Neural progenitor cell (in vitro differentiated cells): Measurements from ENCODE around the gene TCF4. TPM values are rescaled to one million over a fixed set of nuclear protein-coding genes. Genes with fewer than 3 reads are reported as not detected.

Source experiments
- DNase-seq: peaks from one replicate; pipeline ENCODE4 v3.0.0-alpha.2; 2016; ENCODE audit warnings: low spot score
- H2AFZ ChIP-seq: fragments of 200-600 bp; sonication (generic); replicated peaks from 2 replicates; pipeline ENCODE4 v1.6.1; 2016; ENCODE audit warnings: antibody characterized with exemption
- H3F3A ChIP-seq: fragments of 200-600 bp; sonication (generic); 2 replicates; pipeline ENCODE4 v1.6.1; 2016; ENCODE audit warnings: antibody characterized with exemption, low read depth
- H3K27ac ChIP-seq: fragments of 200-600 bp; sonication (generic); 2 replicates; pipeline ENCODE4 v1.5.1; 2016; ENCODE audit warnings: mild to moderate bottlenecking
- H3K27me3 ChIP-seq: fragments of 200-600 bp; sonication (generic); 2 replicates; pipeline ENCODE4 v1.6.1; 2016; ENCODE audit warnings: mild to moderate bottlenecking, moderate library complexity
- H3K36me3 ChIP-seq: fragments of 200-600 bp; sonication (generic); 2 replicates; pipeline ENCODE4 v1.5.1; 2016
- H3K4me1 ChIP-seq: fragments of 200-600 bp; sonication (generic); 2 replicates; pipeline ENCODE4 v1.6.1; 2016; ENCODE audit warnings: mixed run types
- H3K4me2 ChIP-seq: fragments of 200-600 bp; sonication (generic); 2 replicates; pipeline ENCODE4 v1.6.1; 2016
- H3K4me3 ChIP-seq: fragments of 200-600 bp; sonication (generic); 2 replicates; pipeline ENCODE4 v1.5.1; 2016
- H3K79me2 ChIP-seq: fragments of 200-600 bp; sonication (generic); 2 replicates; pipeline ENCODE4 v1.6.1; 2016; ENCODE audit warnings: low read depth
- H3K9ac ChIP-seq: fragments of 200-600 bp; sonication (generic); 2 replicates; pipeline ENCODE4 v1.6.1; 2016
- H3K9me3 ChIP-seq: fragments of 200-600 bp; sonication (generic); 2 replicates; pipeline ENCODE4 v1.5.1; 2016; ENCODE audit warnings: low read depth
- H4K20me1 ChIP-seq: fragments of 200-600 bp; sonication (generic); 2 replicates; pipeline ENCODE4 v1.6.1; 2016; ENCODE audit warnings: low read depth
- H3K27ac Mint-ChIP-seq: 3 replicates; pipeline ENCODE4 v1.8.0; 2021; ENCODE audit warnings: mixed read lengths
- H3K27me3 Mint-ChIP-seq: 2 replicates; pipeline ENCODE4 v1.8.0; 2022; ENCODE audit warnings: low read depth, mild to moderate bottlenecking, inconsistent platforms, moderate library complexity, mixed read lengths; ENCODE audit not compliant: insufficient read depth
- H3K36me3 Mint-ChIP-seq: 3 replicates; pipeline ENCODE4 v1.8.0; 2021; ENCODE audit warnings: mixed read lengths
- H3K4me1 Mint-ChIP-seq: 3 replicates; pipeline ENCODE4 v1.8.0; 2021; ENCODE audit warnings: mixed read lengths
- H3K4me3 Mint-ChIP-seq: 3 replicates; pipeline ENCODE4 v1.8.0; 2021; ENCODE audit warnings: mild to moderate bottlenecking, moderate library complexity, mixed read lengths
- H3K9me3 Mint-ChIP-seq: 3 replicates; pipeline ENCODE4 v1.8.0; 2020; ENCODE audit warnings: mixed read lengths
- EZH2 ChIP-seq: fragments of 200-600 bp; sonication (generic); IDR thresholded peaks from 2 replicates; pipeline ENCODE4 v1.6.1; 2017; ENCODE audit warnings: antibody characterized with exemption, mild to moderate bottlenecking, moderate library complexity
- EZH2phosphoT487 ChIP-seq: fragments of 200-600 bp; sonication (generic); IDR thresholded peaks from 2 replicates; pipeline ENCODE4 v1.6.1; 2017; ENCODE audit warnings: antibody characterized with exemption
- total RNA-seq: library from RNA; depleted of rRNA; stranded (reverse); fragments of >200 nt; gene quantifications from 2 replicates; pipeline ENCODE4 v1.2.3, GENCODE V29; 2015; ENCODE audit warnings: low replicate concordance
- TF ChIP-seq, protein P1 (sequence below): fragments of 200-600 bp; sonication (generic); IDR thresholded peaks from 2 replicates; pipeline ENCODE4 v1.5.1; 2017; ENCODE audit warnings: antibody characterized with exemption, mild to moderate bottlenecking

The TCF4 gene
- total RNA-seq, 1 donor from 2014 or later: 161 TPM

DNA sequence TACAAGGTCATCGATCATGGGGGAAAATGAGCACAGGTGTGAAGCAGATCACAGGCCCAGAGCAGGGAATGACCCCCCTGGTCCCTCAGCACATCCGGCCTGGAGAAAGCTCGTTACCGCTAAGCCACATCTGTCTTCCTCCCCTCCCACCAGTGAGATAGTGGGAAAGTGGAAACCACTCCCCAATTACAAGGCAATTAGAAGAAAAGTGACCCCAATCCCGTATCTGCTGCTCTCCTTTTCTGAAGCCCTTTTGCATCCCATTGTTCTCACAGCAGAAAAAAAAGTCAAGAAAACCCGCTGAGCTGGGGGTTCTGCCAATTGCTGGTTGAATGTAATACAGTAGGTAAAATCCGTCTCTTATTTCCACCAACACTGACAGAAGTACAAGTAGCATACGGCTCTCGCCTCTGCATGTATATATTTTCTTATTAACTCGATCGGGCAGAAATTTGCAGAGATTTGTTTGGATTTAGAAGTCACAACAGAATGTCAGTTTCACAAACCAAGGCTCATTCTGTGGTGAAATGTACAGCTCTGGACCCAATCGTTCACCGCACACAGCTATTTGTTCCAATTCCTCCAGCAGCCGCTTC lies 287.0 kb downstream of the TCF4 start:
- Histone ChIP-seq H3K27ac (no peak overlapping the region), H3K79me2 (peaks cover 88% of the 10 kb centered on the region), H3K4me2 (peak overlapping the region; percentile 74), H3K9me3 (no peaks in the 10 kb centered on the region), H3K36me3 (no peaks in the 10 kb centered on the region), H3K9ac (no peak overlapping the region), H3K4me3 (no peak overlapping the region), H2AFZ (no peak overlapping the region), H3K4me1 (peaks cover 42% of the 10 kb centered on the region), H3K27me3 (no peaks in the 10 kb centered on the region), H3F3A (peaks cover 17% of the 10 kb centered on the region), H4K20me1 (peaks cover 80% of the 10 kb centered on the region)
- peaks cover 4% of the 10 kb centered on the region for H3K27me3 Mint-ChIP-seq
- H3K27ac Mint-ChIP-seq: no peak overlapping the region
- TF ChIP-seq, protein P1, sequence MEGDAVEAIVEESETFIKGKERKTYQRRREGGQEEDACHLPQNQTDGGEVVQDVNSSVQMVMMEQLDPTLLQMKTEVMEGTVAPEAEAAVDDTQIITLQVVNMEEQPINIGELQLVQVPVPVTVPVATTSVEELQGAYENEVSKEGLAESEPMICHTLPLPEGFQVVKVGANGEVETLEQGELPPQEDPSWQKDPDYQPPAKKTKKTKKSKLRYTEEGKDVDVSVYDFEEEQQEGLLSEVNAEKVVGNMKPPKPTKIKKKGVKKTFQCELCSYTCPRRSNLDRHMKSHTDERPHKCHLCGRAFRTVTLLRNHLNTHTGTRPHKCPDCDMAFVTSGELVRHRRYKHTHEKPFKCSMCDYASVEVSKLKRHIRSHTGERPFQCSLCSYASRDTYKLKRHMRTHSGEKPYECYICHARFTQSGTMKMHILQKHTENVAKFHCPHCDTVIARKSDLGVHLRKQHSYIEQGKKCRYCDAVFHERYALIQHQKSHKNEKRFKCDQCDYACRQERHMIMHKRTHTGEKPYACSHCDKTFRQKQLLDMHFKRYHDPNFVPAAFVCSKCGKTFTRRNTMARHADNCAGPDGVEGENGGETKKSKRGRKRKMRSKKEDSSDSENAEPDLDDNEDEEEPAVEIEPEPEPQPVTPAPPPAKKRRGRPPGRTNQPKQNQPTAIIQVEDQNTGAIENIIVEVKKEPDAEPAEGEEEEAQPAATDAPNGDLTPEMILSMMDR: no peak
- no peak for TF ChIP-seq EZH2phosphoT487
- no peak for TF ChIP-seq EZH2
- H3K36me3 Mint-ChIP-seq: peaks cover 7% of the 10 kb centered on the region
- peak; percentile 58 for DNase-seq
- peaks cover 38% of the 10 kb centered on the region for H3K4me1 Mint-ChIP-seq
- no peak overlapping the region for H3K4me3 Mint-ChIP-seq
- H3K9me3 Mint-ChIP-seq: no peaks in the 10 kb centered on the region

DNA sequence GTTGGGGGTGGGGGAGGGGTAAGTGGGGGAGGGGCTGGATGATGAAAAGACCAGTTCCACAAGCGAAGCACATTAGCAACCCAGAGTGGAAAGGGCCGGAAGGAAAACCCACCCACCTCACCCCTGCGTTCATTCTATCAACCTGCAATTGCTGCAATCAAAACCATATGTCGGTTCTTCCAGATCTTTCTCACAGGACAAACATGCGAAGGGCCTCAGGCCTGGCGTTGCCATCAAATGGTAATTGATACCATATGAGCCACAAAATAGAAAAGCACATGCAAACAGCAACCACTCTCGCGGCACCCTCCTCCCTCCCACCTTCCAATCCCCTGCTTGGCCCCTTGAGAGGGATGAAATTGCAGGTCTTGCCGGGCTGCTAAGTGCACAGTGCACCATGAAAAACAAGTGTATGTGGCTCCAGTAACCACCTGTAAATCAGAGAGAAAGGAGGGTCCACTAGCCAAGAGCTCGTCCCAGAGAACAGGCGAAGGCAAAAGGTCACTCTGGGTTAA lies 287.5 kb downstream of the TCF4 start:
- Histone ChIP-seq H3K9ac (no peak overlapping the region), H3K27ac (no peak overlapping the region)
- peaks cover 10% of the 10 kb centered on the region for H3K36me3 Mint-ChIP-seq

DNA sequence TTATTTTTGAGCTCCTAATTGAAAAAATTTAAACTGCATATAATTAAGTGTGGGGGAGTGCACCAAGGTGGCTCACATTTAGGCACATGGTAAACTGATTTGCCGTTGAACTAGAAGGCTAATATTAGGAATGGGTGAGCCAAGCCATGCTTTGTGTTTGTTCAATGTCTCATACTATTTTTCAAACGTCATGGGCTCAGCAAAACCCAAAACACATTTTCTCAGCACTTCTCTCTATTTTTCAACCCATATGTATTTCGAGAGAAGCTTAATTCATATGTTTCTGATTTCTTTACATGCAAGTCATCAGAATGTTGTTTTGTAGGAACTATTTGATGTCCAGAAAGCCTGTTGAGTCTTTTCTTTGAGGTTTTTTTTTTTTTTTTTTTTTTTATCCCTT lies 291.2 kb downstream of the TCF4 start:
- Mint-ChIP-seq H3K36me3 (peaks cover 20% of the 10 kb centered on the region), H3K9me3 (no peaks in the 10 kb centered on the region), H3K27me3 (peaks cover 4% of the 10 kb centered on the region), H3K4me3 (no peak overlapping the region), H3K27ac (no peak overlapping the region), H3K4me1 (peaks cover 33% of the 10 kb centered on the region)
- Histone ChIP-seq H2AFZ (no peak overlapping the region), H3K79me2 (peaks cover 73% of the 10 kb centered on the region), H3K9ac (no peak overlapping the region), H3K27me3 (no peaks in the 10 kb centered on the region), H3K4me2 (no peak overlapping the region), H3K4me1 (peaks cover 30% of the 10 kb centered on the region), H3F3A (peaks cover 7% of the 10 kb centered on the region), H4K20me1 (peaks cover 58% of the 10 kb centered on the region), H3K36me3 (no peaks in the 10 kb centered on the region), H3K9me3 (no peaks in the 10 kb centered on the region), H3K27ac (no peak overlapping the region), H3K4me3 (no peak overlapping the region)
- TF ChIP-seq EZH2 (no peak), EZH2phosphoT487 (no peak)
- TF ChIP-seq, protein P1: no peak
- no peak for DNase-seq

More for the DNA sequence above, 287.5 kb downstream of the TCF4 start:
- Histone ChIP-seq H3K4me3 (no peak overlapping the region), H3K4me2 (peak overlapping the region; percentile 74), H4K20me1 (peaks cover 80% of the 10 kb centered on the region), H3K27me3 (no peaks in the 10 kb centered on the region), H2AFZ (no peak overlapping the region), H3K36me3 (no peaks in the 10 kb centered on the region), H3K4me1 (peaks cover 42% of the 10 kb centered on the region), H3F3A (peaks cover 17% of the 10 kb centered on the region), H3K9me3 (no peaks in the 10 kb centered on the region), H3K79me2 (peaks cover 86% of the 10 kb centered on the region)
- no peaks in the 10 kb centered on the region for H3K9me3 Mint-ChIP-seq
- H3K27ac Mint-ChIP-seq: no peak overlapping the region
- TF ChIP-seq EZH2 (no peak), EZH2phosphoT487 (no peak)
- TF ChIP-seq, protein P1: no peak
- H3K4me3 Mint-ChIP-seq: no peak overlapping the region
- peaks cover 4% of the 10 kb centered on the region for H3K27me3 Mint-ChIP-seq
- no peak for DNase-seq
- peaks cover 40% of the 10 kb centered on the region for H3K4me1 Mint-ChIP-seq
